HG03064 (cell line): Measurements from ENCODE around the gene RSRC2.
"Not testable (repeated sequence)": the region's sequence is repeated elsewhere in the genome, so short reads cannot be mapped to it uniquely, and the experiment has no call there.

Experiments used
- ATAC-seq: cut with Tn5 transposase; IDR thresholded peaks from one replicate; pipeline ENCODE4 v1.9.1; 2021; ENCODE audit warnings: low read depth; ENCODE audit not compliant: unreplicated experiment

RSRC2 gene

DNA sequence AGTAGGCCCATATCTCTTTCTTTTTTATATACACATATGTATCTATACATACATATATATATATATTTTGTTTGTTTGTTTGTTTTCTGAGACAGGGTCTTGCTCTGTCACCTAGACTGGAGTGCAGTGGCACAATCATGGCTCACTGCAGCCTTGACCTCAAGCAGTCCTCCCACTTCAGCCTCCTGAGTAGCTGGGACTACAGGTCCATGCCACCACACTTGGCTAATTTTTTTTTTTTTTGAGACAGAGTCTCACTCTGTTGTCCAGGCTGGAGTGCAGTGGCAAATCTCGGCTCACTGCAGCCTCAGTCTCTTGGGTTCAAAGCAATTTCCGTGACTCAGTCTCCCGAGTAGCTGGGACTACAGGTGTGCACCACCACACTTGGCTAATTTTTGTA, 38.9 kb downstream of the RSRC2 start:
- not testable (repeated sequence) for ATAC-seq

DNA sequence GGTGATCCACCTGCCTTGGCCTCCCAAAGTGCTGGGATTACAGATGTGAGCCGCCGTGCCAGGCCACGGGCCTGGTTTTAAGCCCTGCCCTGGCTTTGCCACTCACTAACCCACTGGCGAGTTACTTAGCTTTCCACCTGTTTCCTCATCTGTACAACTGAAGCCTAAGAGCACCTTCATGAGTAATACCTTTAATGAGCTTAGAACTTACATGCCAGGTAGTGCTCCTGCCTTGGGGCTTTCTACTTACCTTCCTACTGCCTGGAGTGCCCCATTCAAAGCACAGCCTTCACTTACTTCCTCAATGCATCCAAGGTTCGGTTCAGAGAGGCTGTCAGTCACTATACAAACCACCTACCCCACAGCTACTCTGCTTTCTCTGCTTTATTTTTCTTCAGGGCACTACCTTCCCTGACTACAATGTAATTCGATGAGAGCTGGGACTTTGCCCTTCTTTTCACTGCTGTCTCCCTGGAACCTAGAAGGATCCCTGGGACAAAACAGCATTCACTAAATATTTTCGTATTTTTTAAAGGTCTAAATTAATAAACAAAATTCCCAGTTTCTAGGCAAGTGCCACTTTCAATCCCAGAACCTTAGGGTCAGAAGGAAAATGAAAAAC, 39.8 kb downstream of the RSRC2 start:
- ATAC-seq: no peak

DNA sequence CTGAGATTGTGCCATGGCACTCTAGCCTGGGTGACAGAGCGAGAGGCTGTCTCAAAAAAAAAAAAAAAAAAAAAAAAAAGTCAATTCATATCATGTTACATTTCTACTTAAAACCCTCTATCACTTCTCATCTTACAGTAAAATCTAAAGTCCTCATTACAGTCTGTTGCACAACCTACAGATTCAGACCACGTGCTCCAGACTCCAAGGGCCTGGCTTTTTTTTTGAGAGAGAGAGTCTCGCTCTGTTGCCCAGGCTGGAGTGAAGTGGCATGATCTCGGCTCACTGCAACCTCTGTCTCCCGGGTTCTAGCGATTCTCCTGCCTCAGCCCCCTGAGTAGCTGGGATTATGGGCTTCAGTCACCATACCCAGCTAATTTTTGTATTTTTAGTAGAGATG, 40.4 kb downstream of the RSRC2 start:
- ATAC-seq: not testable (repeated sequence)

DNA sequence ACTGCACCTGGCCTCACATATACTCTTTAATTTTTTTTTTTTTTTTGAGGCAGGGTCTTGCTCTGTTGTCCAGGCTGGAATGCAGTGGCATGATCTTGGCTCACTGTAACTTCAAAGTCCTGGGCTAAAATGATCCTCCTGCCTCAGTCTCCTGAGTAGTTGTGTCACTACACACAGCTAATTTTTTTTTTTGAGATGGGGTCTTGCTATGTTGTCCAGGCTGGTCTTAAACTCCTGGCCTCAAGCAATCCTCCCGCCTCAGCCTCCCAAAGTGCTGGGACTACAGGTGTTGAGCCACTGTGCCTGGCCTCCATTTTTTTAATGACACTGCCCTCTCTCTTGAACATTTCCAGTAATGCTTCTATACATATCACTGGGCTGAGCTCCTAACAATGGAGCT, 42.4 kb downstream of the RSRC2 start:
- not testable (repeated sequence) for ATAC-seq

DNA sequence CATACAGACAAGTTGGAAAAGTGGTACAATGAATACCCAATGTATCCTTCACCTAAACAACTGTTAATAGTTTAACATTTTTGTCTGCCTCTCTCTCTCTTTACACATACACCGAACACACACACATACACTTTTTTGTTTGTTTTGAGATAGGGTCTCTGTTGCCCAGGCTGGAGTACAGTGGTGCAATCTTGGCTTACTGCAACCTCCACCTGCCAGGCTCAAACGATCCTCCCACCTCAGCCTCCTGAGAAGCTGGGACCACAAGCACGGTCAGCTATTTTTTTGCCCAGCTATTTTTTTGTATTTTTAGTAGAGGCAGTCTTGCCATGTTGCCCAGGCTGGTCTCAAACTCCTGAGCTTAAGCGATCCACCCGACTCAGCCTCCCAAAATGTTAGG, 42.8 kb downstream of the RSRC2 start:
- ATAC-seq: no peak

DNA sequence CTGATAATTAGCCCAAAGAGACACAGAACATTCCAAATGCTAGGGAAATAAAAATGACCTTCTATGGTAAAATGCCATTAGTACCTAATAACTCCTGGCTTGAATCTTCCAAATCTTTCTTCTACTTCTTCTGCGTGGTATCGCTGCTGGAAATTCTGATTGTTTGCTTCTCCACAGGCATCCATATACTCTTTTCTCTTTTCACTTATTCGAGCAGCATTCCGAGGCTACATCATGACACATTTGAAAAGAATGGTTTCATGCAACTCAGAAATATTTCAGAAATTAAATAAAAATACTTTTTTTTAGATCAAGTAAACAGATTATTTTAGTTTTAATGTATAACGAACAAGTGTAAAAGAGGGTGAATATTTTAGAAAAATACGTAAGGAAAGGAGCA, 44.9 kb downstream of the RSRC2 start:
- ATAC-seq: no peak

DNA sequence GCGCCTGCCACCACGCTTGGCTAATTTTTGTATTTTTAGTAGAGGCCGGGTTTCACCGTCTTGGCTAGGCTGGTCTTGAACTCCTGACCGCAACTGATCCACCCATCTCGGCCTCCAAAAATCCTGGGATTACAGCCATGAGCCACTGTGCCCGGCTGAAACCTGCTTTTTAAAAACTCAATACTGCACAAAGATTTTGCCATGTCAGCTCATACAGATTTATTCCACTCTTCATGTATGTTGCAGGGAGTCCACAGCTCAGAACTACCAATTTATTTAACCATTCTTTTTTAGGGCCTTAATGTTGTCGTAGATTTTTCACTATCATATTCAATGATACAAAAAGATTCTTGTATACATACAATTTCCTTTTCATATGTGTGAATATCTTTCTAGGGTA, 46.0 kb downstream of the RSRC2 start:
- ATAC-seq: no peak

DNA sequence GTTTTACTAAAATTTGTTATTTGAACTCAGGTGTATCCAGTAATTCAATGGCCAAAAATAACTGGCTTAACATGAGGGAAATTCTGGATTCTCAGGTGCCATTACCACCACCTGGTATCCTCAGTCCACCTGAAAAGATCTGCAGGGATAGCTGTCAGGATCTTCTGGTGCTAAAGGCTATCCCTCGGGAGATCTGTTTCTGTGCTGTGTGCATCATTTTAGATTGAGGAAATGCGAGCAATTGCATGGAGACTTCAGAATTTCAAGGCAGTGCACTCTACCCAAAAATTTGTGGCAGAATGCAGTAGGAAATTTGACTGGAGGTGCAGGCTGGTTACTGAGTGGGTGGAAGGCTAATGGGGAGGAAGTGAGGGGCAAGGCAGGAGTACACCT, 52.4 kb downstream of the RSRC2 start:
- ATAC-seq: no peak

DNA sequence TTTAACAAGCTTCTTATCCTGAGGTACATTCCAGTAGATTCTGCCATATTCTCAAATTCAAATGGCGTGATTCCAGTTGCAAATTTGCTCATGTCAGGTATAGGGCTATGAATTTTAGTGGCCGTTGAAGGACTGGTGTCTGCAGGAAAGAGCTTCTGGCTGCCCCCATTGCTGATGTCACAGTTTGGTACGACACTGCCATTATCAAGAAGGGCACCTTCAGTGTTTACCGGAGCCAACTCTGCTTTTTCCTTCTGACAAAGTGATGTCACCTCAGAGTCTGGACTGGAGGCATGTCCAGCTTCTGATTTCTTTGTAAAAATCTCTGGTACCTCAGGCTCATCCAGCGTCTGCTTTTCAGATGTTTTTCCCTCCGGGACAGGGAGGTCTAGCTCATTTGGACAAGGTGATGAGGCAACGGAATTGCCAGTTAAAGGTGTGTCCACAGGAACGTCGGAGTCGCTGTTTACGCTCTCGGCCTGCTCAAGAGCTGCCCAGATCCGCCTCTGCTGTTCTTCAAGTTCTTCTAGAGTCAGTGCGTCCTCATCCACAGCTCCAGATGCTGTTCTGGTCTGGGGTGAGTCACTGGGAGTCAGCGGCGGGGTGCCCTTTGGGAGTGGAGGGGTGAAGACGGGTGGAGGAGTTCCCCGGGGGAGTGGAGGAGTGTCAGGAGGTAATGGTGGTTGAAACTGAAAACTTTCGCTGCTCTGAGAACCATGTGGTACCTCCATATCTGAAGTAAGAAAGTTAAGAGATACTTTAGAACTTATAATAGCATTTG, 53.0 kb downstream of the RSRC2 start:
- ATAC-seq: no peak

DNA sequence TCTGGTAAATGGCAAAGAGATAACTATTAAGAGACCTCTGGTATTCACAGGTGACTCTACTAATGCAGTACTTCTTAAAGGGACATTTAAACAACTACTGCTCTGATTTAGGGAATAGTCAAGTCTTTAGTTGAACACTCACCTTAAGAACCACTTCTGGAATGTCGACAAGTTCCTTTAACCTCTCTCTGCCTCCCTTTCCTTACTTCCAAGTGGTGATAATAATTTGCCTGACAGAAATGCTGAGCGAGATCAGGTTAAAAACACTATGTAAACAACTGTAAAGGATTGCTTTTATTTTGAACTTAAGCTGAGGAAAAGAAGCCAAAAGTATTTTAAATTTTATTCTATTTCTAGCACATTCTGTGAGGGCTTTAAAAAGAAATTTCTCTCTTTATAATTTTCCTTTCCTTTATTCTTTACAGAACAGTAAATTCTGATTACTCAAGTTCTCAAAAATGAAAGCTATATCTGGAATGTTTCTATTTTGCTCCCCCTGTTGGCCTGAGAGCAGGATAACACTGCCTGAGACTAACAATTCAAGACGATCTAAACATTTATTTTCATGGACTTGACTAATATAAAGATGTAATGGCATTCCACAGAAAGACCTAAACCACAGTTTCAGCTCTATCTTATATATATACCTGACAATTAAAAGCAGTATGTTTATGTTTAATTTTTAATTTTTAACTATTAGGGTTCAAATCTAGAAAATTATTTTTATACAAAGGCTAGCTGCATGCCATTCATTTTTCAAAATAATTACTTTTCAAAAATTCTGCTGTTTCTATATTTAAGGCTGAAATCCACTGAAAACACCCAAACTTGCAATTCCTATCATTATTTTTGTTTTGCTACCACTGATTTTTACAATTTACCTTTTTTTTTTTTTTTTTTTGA, 55.2 kb downstream of the RSRC2 start:
- no peak for ATAC-seq

DNA sequence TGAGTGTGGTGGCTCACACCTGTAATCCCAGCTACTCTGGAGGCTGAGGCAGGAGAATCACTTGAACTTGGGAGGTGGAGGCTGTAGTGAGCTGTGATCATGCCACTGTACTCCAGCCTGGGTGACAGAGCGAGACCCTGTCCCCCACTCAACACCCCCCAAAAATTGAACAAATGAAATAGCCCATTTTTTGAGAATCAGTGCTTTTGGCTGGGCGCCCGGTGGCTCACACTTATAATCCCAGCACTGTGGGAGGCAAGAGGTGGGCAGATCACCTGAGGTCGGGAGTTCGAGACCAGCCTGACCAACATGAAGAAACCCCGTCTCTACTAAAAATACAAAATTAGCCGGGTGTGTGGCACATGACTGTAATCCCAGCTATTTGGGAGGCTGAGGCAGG, 56.2 kb downstream of the RSRC2 start:
- not testable (repeated sequence) for ATAC-seq

DNA sequence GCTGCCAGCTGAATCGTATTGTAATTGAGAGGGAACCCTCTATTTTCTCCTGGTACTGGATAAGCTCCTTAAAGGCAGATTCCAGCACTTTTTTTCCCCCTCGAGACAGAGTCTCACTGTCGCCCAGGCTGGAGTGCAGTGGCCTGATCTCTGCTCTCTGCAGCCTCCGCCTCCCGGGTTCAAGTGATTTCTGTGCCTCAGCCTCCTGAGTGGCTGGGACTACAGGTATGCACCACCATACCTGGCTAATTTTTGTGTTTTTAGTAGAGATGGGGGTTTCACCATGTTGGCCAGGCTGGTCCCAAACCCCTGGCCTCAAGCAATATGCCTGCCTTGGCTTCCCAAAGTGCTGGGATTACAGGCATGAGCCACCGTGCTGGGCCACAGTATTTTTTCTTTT, 56.9 kb downstream of the RSRC2 start:
- not testable (repeated sequence) for ATAC-seq

DNA sequence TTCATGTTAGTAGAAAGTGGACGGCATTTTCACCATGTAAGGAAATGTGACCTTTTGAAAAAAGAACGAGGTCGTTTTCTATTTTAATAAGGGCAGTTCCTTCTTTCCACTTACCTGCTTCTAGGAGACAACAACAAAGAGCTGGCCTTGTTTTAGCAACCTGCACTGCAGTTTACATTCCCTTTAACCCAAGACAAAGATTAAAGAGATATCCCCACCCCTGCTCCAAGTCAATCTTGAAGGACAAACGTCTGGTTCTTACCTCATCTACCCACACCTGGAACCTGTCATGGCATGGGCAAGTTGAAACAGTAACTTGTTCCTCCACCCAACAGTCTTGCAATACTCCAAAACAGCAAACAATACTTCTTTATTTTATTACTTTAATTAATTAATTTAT, 58.8 kb downstream of the RSRC2 start:
- no peak for ATAC-seq

DNA sequence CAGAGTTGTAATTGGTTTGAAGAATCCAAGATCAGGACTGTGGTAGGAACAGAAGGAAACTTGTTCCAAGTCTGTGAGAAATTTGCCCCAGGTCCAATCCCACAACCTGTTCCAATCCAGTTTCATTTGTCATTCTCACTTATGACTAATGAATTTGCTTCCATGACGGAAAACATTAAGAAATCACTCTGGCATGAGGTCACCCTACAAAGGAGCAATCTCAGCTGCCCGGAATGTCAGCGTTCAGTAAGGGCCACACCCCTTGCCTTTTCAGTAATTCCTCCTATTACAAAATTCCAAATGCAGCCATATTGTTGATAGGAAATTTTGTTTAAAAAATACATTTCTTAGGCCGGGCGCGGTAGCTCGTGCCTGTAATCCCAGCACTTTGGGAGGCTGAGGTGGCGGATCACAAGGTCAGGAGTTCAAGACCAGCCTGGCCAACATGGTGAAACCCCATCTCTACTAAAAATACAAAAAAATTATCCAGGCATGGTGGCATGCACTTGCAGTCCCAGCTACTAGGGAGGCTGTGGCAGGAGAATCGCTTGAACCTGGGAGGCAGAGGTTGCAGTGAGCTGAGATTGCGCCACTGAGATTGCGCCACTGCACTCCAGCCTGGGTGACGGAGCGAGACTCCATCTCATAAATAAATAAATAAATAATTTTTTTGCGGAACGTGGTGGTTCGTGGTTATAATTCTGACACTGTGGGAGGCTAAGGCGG, 62.3 kb downstream of the RSRC2 start:
- ATAC-seq: not testable (repeated sequence)

DNA sequence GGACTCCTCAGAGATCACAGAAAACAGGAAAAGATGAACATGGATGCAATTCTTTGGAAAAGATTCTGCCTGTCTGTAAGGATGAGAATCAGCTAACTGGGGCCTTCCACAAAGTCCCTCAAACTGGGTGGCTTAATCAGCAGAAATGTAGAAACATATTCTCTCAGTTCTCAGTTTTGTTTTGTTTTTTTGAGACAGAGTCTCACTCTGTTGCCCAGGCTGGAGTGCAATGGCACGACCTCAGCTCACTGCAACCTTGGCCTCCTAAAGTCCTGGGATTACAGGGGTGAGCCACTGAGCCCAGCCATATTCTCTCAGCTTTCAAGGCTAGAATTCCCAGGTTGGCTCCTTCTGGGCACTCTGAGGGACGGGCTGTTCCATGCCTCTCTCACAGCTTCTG, 66.1 kb downstream of the RSRC2 start:
- ATAC-seq: no peak

DNA sequence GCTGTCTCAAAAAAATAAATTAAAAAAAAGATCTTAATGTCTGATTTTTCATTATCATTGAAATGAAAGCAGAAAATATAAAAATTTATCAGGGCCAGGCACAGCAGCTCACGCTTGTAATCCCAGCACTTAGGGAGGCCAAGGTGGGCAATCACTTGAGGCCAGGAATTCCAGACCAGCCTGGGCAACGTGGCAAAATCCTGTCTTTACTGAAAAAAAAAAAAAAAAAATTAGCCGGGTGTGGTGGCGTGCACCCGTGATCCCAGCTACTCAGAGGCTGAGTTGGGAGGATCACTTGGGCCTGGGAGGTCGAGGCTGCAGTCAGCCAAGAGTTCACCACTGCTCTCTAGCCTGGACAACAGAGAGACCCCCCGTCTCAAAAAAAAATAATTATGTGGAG, 66.7 kb downstream of the RSRC2 start:
- no peak for ATAC-seq

DNA sequence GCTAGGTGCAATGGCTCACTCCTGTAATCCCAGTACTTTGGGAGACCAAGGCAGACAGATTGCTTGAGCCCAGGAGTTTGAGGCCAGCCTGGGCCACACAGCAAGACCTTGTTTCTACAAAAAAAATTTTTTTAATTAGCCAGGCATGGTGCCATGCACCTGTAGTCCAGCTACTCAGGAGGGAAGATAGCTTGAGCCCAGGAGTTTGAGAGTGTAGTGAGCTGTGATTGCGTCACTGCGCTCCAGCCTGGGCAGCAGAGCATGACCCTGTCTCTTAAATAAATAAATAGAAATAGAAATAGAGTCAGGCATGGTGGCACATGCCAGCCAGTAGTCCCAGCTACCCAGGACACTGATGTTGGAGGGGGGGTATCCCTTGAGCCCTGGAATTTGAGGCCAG, 67.5 kb downstream of the RSRC2 start:
- ATAC-seq: no peak

DNA sequence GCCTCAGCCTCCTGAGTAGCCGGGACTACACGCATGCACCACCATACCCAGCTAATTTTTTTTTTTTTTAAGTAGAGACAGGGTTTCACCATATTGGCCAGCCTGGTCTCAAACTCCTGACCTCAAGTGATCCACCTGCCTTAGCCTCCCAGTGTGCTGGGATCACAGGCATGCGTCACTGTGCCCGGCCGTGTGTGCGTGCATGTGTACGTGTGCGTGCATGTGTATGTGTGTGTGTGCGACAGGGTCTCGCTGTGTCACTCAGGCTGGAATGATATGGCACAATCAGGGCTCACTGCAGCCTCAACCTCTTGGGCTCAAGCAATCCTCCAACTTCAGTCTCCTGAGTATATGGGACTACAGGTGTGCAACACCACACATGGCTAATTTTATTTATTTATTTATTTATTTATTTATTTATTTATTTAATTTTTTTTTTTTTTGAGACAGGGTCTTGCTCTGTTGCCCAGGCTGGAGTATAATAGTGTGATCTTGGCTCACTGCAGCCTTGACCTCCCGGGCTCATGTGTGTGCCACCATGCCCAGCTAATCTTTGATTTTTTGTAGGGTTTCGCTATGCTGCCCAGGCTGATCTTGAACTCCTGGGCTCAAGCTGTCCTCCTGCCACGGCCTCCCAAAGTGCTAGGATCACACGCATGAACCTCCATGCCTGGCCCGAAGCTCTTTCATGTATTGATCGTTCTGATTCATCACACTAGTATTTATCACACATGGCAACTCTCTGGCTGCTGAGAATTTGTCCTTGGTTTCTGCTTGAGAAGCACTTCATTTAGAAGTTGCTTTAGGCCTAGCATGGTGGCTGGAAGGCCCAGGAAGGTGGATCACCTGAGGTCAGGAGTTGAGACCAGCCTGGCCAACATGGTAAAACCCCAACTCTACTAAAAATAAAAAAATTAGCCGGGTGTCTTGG, 68.4 kb downstream of the RSRC2 start:
- ATAC-seq: no peak

DNA sequence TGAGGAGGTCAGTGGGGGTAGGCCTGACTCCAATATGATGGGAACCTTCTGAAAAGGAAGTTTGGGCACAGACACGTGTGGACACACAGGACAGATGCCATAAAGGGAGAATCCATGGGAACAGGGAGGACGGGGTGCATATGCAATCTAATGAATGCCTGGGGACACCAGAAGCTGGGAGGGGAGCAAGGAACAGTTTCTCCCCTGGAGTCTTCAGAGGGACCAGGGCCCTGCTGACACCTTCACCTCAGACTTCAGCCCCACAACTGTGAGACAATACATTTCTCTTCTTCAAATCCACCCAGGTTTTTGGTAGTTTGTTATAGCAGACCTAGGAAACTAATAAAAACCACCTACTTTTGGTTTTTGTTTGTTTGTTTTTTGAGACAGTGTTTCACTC, 69.1 kb downstream of the RSRC2 start:
- no peak for ATAC-seq

DNA sequence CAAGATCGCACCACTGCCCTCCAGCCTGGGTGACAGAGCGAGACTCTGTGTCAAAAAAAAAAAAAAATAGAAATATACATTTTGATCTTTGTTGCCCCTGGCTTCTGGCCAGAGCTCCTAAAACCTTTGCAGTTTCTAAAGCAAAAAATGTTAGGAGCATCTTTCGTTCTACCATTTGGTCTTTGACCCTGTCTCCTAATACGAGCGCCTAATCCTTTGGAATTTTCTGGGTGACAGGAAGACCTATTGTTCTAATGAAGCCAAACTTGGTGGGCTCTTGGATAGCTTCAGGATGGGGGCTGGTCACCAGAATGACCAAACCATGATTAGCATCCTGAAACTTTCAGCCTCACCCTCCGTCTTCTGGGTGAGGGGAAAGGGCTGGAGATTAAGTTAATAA, 72.0 kb downstream of the RSRC2 start:
- ATAC-seq: no peak
